T-helper 22 cell (primary cell): ENCODE data around the gene PRDX1.

Experiments used
- DNase-seq: peaks from one replicate; pipeline ENCODE4 v3.0.0-alpha.2; 2020; ENCODE audit warnings: low read depth

The PRDX1 gene

DNA sequence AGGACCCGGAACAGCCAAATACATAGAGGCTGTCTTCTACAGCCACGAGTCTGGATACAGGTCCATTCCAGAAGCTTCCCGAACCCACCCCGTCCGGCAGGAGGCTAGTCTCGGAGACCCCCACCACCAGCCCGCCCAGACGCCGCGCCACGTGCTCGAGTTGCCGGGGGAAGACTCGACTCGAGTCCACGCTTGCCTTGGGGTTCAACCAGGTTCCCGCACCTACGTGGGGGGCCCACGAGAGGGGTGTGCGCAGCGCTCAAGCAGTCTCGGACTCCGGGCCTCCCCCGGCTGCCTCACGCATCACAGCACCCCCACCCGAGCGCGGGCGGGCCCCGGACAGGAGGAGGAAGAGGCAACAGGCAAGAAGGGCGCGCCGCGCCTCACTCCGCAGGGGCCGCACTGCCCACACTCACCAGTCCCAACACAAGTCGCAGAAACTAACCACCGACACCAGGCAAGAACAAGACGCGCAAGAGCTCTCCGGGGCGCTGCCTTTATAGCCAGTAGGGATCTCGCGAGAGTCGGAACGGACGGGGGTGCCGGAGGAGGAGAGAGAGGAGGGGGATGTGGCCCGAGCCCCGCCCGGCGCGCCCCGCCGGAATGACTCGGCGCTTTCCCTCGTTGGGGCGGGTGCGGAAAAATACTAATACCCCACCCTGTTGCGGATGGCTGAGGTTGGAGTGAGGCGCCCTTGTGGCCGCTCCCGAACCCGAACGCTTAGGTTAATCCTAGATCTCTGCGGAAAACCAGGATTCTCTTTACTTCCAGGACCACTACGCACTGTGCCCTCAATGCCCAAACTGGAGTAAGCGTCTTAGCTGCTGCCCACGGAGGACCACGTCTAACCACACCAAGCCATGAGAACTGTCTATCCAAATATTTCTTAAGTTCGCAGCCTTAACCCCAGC lies at the start of gene PRDX1:
TSS of gene PRDX1 (minus strand) at position 472 of the 911 bp plus-strand sequence. CDS start 2,841 bp downstream, outside the sequence.
- DNase-seq = peak; percentile 92

DNA sequence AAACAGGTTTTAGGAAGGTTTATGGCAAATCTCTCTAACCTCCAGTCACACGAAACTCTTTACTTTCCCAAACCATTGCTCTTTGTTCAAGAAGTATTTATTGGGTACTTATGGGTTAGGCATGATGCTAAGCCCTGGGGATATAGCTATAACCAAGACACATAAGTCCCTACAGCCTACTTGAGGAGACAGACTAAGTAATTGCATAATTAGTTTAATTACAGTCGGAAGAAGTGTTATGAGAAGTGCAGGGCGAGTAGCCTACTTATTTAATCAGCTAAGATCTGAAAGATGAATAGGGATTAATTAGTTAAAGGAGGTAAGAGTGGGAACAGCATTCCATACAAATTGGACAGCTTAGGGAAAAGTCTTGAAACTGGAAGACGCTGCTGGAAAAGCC lies 48.9 kb upstream of the PRDX1 start:
- DNase-seq = no peak

DNA sequence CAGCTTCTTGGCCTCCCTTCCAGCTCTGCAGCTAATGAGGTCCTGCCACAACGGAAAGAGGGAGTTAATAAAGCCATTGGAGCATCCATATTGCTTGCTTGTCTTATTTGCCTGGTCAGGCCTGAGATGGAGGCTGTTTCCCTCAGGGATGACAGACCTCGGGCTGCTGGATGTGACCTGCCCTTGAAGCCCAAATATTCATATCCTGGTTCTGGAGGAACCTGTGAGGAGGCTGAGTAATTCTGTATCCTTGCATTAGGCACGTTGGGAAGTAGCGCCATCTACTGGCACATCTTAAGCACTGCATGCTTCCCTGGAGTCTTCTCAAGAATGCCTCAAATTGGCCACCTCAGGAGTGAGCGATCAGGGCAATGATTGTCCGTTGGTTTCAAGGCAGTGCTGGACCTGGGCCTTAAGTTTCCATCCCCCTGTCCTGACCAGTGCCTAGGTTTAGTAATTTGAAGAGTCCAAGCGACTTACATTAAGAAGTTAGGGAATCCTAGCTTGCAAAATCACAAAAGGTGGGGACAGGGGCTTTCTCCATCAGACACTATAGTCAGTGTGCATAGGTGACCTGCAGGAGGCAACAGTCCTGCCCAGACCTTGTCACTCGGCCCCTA lies 48.4 kb upstream of the PRDX1 start:
- peak; percentile 33 for DNase-seq

DNA sequence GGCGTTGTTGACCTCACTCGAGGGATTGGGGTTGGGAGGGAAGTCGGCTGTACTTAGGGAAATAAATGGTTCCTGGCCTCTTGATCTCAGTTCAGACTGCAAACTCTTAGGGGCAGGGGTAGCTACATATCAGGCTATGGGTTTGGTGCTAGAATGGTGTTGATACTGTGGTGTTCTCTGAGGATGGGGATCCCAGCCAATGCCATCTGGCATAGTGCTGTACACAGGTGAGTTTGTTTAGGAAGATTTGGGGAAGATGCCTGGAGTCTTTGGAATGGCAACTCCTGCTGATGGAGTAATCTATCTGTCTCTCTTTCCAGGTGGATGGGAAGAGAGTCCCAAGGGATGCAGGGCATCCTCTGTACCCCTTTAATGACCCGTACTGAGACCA lies 47.9 kb upstream of the PRDX1 start:
- no peak for DNase-seq

DNA sequence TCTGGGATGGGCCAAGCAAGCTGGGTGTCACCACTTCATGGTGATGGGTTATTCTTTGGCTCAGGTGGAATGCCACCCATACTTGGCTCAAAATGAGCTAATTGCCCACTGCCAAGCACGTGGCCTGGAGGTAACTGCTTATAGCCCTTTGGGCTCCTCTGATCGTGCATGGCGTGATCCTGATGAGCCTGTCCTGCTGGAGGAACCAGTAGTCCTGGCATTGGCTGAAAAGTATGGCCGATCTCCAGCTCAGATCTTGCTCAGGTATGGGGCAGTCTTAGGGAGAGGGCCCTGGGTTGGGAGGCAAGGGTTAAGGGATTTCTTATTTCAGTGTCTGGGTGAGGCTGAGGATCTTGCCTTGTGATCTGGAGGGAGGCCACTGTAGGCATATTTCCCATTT lies 46.7 kb upstream of the PRDX1 start:
- no peak for DNase-seq

DNA sequence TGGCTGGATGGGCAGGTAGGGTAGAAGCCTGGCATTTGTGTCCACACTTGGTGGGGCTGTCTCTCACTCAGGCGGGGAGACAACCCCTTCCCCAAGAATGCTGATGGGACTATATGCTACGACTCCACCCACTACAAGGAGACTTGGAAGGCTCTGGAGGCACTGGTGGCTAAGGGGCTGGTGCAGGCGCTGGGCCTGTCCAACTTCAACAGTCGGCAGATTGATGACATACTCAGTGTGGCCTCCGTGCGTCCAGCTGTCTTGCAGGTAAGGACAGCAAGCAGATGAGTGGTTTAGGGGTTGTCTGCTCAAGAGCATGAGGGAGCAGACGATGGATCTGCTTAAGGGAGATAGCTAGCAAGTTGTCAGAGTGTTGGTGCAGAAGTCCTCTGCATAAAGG lies 46.2 kb upstream of the PRDX1 start:
- no peak for DNase-seq

DNA sequence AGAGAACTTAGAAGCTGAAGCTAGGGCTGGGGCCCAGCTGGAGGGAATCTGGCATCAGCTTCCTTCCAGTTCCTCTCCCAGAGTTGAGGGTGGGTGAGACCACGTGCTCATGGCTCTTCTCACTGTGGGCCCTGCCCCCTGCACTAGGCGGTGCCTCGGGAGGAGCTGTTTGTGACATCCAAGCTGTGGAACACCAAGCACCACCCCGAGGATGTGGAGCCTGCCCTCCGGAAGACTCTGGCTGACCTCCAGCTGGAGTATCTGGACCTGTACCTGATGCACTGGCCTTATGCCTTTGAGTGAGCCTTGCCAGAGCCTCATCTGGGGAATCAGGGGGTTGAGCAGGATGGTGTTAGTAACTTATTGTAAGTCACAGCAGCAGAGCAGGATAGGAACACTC lies 45.0 kb upstream of the PRDX1 start:
- DNase-seq = no peak

DNA sequence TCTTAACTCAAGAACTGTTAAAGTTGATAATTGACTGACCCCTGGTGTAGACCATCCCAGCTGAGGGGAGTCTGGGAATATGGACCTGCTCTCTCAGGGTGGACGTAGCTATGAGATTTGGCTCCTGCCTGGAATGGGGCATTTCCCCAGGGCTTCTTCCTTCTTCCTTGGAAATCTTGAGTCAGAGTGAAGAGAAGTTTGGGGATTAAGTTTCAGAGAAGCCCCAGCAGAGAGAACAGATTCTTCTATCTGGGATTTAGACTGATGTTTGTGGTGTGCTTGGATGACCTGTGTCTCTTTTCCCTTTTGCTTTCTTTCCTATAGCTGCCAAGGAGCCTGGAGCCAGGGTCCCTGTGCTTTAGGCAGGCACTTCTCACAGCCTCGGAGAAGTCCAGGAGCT lies 42.2 kb upstream of the PRDX1 start:
- DNase-seq = no peak

GRCh38 chr1:45557422-45557944 lies 35.8 kb upstream of the PRDX1 start:
- no peak for DNase-seq

GRCh38 chr1:45554198-45554597 lies 32.5 kb upstream of the PRDX1 start:
- no peak for DNase-seq

GRCh38 chr1:45552331-45552730 lies 30.6 kb upstream of the PRDX1 start:
- no peak for DNase-seq

DNA sequence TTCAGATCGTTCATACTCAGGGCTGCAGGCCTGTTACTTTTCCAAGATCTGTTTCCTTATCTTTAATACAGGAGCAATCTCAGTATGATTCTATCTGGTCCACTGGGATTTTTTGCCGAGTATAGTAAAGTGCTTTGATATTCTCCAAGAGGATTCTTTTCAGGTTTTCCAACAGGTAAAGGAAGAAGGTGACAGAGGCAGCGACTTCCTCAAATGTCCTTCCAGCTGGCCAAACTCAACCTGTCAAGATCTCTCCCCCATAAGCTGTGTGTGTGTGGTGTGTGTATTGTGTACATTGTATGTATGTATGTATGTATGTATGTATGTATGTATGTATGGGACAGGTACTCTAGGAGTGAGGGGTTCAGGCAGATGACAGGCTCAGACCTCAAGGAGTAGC lies 30.0 kb upstream of the PRDX1 start:
- DNase-seq = no peak

DNA sequence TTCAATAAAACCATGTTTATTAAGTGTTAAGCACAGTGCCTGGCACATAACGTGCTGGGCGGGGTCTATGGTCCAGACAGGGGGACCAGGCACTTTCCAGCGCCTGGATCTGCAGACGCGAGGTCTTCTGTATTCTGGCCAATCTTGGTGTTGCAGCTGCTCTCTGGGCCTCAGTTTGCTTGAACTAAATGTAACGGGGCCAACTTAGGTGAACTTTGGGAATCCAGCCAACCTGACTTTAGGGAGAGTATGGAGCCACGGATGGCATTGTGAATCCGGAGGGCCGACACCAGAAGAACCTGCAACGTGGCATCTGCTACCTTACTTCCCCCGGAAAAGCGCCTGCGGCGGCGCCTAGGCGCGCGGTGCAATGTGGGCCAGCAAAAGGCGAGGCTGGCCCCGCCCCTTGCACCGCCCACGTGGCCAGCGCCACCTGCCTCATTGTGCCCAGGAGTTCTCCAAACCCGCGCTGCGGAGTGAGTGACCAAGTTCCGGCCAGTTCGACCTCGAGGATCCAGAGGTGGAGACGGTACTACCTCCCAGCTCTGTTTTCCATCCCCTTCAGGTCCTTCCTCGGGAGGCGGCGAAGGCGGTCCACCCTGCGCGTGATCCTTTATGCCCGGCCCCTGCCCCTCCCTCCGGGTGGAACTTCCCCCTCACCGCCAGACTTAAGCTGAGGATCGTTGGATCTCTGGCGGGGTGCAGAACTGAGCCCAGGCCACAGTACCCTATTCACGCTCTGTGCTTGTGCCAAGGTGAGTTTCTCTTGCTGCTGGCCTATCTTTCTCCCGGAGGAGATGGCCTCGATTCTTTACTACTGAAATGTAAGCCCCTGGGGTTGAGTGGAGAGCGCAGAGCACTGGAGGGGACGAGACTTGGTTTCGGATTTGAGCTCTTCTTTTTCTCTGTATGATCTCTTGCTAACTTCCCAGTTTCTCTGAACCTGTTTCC lies 29.0 kb upstream of the PRDX1 start, which contains the start of gene AKR1A1:
TSS of gene AKR1A1 (plus strand) at position 426 of the 951 bp plus-strand sequence. CDS start 10,969 bp downstream, outside the sequence.
- DNase-seq = peak; percentile 74

DNA sequence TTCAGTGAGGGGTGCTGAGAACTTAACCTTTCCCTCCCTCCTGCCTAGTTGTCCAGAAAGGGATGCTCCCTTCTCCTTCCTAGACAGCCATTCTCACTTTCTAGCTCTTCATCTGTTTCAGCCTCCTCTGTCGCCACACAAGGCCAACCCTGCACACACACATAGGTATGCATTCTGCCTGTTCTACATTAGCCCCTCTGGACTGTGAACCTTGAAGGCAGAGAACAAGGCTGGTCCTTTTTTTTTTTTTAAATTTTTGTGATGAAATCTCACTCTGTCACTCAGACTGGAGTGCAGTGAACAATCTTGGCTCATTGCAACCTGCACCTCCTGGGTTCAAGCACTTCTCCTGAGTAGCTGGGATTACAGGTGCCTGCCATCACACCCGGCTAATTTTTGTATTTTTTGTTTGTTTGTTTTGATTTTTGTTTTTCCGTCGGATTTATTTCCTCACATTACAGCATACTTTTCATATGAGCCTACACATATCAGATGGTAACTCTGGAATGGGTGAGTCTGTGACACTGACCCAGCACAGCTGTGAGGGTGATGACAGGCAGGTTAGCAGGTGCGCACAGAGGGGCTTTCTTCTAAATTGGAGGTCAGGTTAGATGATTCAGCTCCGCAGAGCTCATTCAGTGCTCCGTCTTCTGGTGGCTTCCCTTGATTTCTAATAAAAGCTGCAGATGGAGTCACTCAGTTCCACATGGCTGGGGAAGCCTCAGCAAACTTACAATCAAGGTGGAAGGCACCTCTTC lies 24.0 kb upstream of the PRDX1 start:
- DNase-seq = no peak

- no peak for DNase-seq
These were observed 23.4 kb upstream of the PRDX1 start for GRCh38 chr1:45545019-45545493.

DNA sequence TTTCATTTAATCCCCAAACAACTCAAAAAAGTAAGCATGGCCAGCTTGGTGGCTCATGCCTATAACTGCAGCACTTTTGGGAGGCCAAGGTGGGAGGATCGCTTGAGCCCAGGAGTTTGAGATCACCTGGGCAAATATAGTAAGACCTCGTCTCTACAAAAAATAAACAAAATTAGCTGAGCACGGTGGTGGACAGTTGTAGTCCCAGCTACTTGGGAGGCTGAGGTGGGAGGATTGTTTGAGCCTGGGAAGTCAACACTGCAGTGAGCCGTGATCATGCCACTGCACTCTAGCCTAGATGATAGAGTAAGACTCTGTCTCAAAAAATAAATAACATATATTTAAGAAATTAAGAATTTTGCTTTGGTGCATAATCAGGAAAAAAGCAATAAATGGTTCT lies 22.8 kb upstream of the PRDX1 start:
- no peak for DNase-seq

- DNase-seq = peak; percentile 79
These were observed 22.1 kb upstream of the PRDX1 start for GRCh38 chr1:45543581-45544417.

DNA sequence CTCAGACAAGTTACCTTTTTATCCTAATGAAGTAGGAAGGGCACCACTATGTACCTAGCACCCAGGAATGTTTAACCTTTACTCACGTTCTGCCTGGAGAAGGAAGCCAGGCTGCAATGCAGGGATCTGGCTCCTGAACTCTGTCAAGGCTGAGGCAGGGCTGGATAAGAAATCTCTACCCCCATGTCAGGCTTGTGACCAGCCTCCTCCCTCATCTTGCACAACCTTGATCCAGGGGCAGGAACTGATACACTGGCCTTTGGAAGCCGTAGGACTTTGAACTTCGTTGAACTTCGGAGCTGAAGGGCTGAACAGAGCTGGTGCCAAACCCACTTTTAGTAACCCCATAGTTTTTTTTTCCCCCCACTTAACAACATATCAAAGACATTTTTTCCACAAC lies 20.9 kb upstream of the PRDX1 start:
- DNase-seq = no peak

- no peak for DNase-seq
These were observed 19.5 kb upstream of the PRDX1 start for GRCh38 chr1:45541193-45541592.

DNA sequence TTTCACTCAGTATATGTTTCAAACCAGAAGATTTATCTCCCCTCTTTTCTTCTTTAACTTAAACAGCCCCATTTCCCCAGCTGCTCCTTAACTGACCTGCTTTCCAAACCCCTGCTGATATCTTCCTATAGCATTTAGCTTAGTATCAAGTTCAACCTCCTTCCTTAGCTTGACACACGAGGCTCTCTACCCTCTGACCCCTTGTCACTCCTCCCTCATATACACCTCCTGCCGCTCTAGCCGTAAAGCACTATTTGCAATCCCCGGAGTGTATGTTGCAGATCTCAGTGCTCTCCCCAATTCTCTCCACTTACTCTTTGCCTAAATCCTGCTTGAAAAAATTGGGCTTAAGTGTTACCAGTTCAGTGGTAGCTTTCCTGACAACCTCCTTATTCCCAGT lies 15.2 kb upstream of the PRDX1 start:
- DNase-seq = no peak
